Natural killer cell (primary cell): ENCODE data around the gene PTPRN2. TPM values are rescaled to one million over a fixed set of nuclear protein-coding genes. Genes with fewer than 3 reads are reported as not detected.

Experiments used
- ATAC-seq, 3 donors: fragments of 150-1000 bp in 2 of 3; fragments of 200-7000 bp in 1 of 3; cut with Tn5 transposase; 1 replicate in 1 of 3; 2 replicates in 2 of 3; pipeline ENCODE4 v1.10.0; 2021; ENCODE audit warnings: mild to moderate bottlenecking in 2 of 3, moderate library complexity in 2 of 3
- DNase-seq, 2 donors: peaks; one replicate each; pipeline versions ENCODE4 v3.0.0 to v3.0.0-alpha.2; 2013 to 2021; ENCODE audit warnings: mixed read lengths in 1 of 2
- H3K27ac ChIP-seq: one replicate; pipeline ENCODE4 v1.5.1; 2013; ENCODE audit warnings: mild to moderate bottlenecking, low read length
- H3K27me3 ChIP-seq: one replicate; pipeline ENCODE4 v1.6.1; 2013; ENCODE audit warnings: low read length; ENCODE audit not compliant: control insufficient read depth, insufficient read depth
- H3K36me3 ChIP-seq: one replicate; pipeline ENCODE4 v1.6.1; 2013; ENCODE audit warnings: low read length; ENCODE audit not compliant: control insufficient read depth, insufficient read depth
- H3K4me1 ChIP-seq: one replicate; pipeline ENCODE4 v1.6.1; 2013; ENCODE audit warnings: low read length; ENCODE audit not compliant: control insufficient read depth, insufficient read depth
- H3K4me3 ChIP-seq: one replicate; pipeline ENCODE4 v1.5.1; 2013; ENCODE audit warnings: low read length
- H3K9me3 ChIP-seq: one replicate; pipeline ENCODE4 v1.6.1; 2013; ENCODE audit warnings: low read length; ENCODE audit not compliant: control insufficient read depth, insufficient read depth
- H3K27ac Mint-ChIP-seq, 2 donors: one replicate each; pipeline ENCODE4 v1.8.0; 2022; ENCODE audit warnings: mild to moderate bottlenecking in 2 of 2, mixed read lengths in 2 of 2, moderate library complexity in 1 of 2
- H3K27me3 Mint-ChIP-seq, 2 donors: one replicate each; pipeline ENCODE4 v1.8.0; 2022; ENCODE audit warnings: low read depth in 2 of 2, mixed read lengths in 2 of 2
- H3K36me3 Mint-ChIP-seq: one replicate; pipeline ENCODE4 v1.8.0; 2022; ENCODE audit warnings: mixed read lengths
- H3K4me1 Mint-ChIP-seq, 2 donors: one replicate each; pipeline ENCODE4 v1.8.0; 2022; ENCODE audit warnings: mixed read lengths in 2 of 2
- H3K4me3 Mint-ChIP-seq: one replicate; pipeline ENCODE4 v1.8.0; 2022; ENCODE audit warnings: mild to moderate bottlenecking, moderate library complexity, mixed read lengths
- H3K9me3 Mint-ChIP-seq, 2 donors: one replicate each; pipeline ENCODE4 v1.8.0; 2022; ENCODE audit warnings: mixed read lengths in 2 of 2
- WGBS: methylation state at CpG from one replicate; pipeline ENCODE4 v1.1.7; 2013; ENCODE audit warnings: missing lambda C conversion rate; ENCODE audit not compliant: insufficient coverage; 5-methylcytosine and 5-hydroxymethylcytosine counted together
- intact Hi-C: fragments of 100-400 bp; cut with micrococcal nuclease; formaldehyde crosslinking; loops from one replicate; pipeline ENCODE4 v1.14.2; 2022
- total RNA-seq, 4 donors: library from RNA; stranded (reverse); fragments of 120-200 nt in 1 of 4; gene quantifications; one replicate each; pipeline versions ENCODE4 v1.2.3 to v1.2.4, GENCODE V29; 2013 to 2022
- TF ChIP-seq, protein P1 (sequence below): fragments of 200-600 bp; IDR thresholded peaks from one replicate; pipeline ENCODE4 v1.8.0; 2022; ENCODE audit warnings: antibody characterized with exemption

Gene PTPRN2
- total RNA-seq, 3 donors from 2014 or later (not counting 1 experiment from before 2014, with no cell fraction given): 1.3 to 2.5 (median 1.9) TPM

DNA sequence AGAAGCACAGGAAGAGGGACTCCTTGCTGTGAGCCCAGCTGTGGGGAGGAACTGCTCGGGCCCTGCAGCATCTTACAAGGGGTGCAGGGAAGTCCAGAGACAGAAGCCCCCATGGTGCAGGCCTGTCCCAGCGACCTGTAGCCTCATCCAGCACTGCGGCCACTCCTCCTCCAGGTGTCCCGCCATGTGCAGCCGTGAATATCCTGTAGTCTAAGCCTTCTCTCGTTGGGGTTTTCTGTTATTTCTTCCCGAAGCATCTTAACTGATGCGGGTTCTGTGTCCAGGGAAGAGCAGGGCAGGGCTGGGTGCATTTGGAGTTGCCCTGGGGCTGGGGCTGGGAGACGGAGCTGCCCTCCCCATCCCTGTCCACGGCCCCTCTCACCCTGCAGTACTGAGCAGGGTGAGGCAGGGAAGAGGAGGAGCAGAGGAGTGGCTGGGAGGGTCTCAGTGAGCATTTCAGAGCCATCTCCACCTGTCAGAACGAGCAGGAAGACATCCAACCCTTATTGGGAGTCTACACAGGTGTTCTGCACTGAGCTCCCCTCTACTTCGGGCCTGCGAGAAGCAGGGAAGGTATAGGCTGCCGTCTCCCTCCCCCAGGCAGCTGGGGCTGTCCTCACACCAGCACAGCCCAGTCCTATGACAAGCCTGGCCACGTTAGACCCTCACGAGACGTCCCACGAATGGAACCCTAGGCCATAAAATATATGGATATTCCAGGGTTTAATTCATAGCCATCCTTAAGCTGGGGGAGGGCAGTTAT lies 756.3 kb downstream of the PTPRN2 start:
- Mint-ChIP-seq H3K9me3 (no peaks in the 10 kb centered on the region), H3K36me3 (no peaks in the 10 kb centered on the region)
- no peak overlapping the region for H3K27ac ChIP-seq

DNA sequence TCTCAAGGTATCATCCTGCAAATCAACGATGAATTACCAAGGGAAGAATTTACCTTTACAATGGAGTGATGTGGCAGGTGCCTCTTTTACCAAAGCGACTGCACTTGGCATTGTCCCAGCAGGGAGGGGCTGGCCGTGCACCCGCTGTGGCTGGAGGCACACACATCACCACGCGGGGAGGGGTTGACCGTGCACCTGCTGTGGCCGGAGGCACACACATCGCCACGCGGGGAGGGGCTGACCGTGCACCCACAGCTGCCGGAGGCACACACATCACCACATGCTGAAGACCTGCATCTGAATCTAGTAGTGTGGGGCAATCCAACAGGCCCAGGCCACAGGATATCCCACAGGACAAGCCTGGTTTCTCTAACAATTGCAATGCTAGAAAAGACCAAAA lies 757.3 kb downstream of the PTPRN2 start:
- no peak overlapping the region for H3K27ac Mint-ChIP-seq
- no peak overlapping the region for H3K4me3 Mint-ChIP-seq
- ATAC-seq (no peak), DNase-seq (no peak)
- WGBS: 76% methylated on average over 13 of the region's 13 CpGs
- Histone ChIP-seq H3K27ac (no peak overlapping the region), H3K36me3 (no peaks in the 10 kb centered on the region), H3K4me3 (no peak overlapping the region), H3K27me3 (no peaks in the 10 kb centered on the region), H3K4me1 (no peaks in the 10 kb centered on the region), H3K9me3 (no peaks in the 10 kb centered on the region)
- no peaks in the 10 kb centered on the region for H3K4me1 Mint-ChIP-seq
- H3K9me3 Mint-ChIP-seq: no peaks in the 10 kb centered on the region
- no peaks in the 10 kb centered on the region for H3K36me3 Mint-ChIP-seq
- TF ChIP-seq, protein P1, sequence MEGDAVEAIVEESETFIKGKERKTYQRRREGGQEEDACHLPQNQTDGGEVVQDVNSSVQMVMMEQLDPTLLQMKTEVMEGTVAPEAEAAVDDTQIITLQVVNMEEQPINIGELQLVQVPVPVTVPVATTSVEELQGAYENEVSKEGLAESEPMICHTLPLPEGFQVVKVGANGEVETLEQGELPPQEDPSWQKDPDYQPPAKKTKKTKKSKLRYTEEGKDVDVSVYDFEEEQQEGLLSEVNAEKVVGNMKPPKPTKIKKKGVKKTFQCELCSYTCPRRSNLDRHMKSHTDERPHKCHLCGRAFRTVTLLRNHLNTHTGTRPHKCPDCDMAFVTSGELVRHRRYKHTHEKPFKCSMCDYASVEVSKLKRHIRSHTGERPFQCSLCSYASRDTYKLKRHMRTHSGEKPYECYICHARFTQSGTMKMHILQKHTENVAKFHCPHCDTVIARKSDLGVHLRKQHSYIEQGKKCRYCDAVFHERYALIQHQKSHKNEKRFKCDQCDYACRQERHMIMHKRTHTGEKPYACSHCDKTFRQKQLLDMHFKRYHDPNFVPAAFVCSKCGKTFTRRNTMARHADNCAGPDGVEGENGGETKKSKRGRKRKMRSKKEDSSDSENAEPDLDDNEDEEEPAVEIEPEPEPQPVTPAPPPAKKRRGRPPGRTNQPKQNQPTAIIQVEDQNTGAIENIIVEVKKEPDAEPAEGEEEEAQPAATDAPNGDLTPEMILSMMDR: no peak
- no peaks in the 10 kb centered on the region for H3K27me3 Mint-ChIP-seq
- intact Hi-C loops: no loop called here

More for the DNA sequence above, 756.3 kb downstream of the PTPRN2 start:
- intact Hi-C loops: no loop called here
- Histone ChIP-seq H3K9me3 (no peaks in the 10 kb centered on the region), H3K4me3 (no peak overlapping the region), H3K4me1 (no peaks in the 10 kb centered on the region), H3K36me3 (no peaks in the 10 kb centered on the region), H3K27me3 (no peaks in the 10 kb centered on the region)
- Mint-ChIP-seq H3K4me3 (no peak overlapping the region), H3K27ac (no peak overlapping the region), H3K27me3 (no peaks in the 10 kb centered on the region), H3K4me1 (no peaks in the 10 kb centered on the region)
- ATAC-seq (no peak), DNase-seq (no peak)
- WGBS: 83% methylated on average over 17 of the region's 18 CpGs
- TF ChIP-seq, protein P1: no peak

DNA sequence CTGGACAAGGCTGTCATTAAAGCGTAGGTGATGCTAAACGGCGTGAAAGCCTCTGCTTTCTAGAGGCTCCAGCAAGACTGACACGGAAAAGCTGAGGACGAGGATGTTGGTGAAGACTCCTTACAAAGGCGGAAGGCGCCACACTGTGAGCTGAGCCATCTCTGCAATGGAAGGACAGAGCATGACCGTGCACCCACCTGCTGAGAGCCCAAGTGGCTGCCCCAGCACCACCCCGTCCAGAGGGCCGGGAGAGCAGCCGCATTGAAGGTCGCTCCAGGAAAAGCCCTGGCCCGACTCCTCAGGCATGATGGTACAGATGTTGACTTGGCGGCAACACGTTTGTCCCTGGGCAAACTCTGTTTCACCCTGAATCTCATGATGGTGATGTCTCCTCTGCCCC lies 758.1 kb downstream of the PTPRN2 start:
- DNase-seq (no peak), ATAC-seq (no peak)
- Histone ChIP-seq H3K36me3 (no peaks in the 10 kb centered on the region), H3K4me1 (no peaks in the 10 kb centered on the region), H3K4me3 (no peak overlapping the region), H3K9me3 (no peaks in the 10 kb centered on the region), H3K27ac (no peak overlapping the region), H3K27me3 (no peaks in the 10 kb centered on the region)
- TF ChIP-seq, protein P1: no peak
- Mint-ChIP-seq H3K36me3 (no peaks in the 10 kb centered on the region), H3K4me3 (no peak overlapping the region), H3K27me3 (no peaks in the 10 kb centered on the region), H3K27ac (no peak overlapping the region), H3K9me3 (no peaks in the 10 kb centered on the region), H3K4me1 (no peaks in the 10 kb centered on the region)
- 91% methylated on average over 15 of the region's 15 CpGs for WGBS
- intact Hi-C loops: no loop called here

DNA sequence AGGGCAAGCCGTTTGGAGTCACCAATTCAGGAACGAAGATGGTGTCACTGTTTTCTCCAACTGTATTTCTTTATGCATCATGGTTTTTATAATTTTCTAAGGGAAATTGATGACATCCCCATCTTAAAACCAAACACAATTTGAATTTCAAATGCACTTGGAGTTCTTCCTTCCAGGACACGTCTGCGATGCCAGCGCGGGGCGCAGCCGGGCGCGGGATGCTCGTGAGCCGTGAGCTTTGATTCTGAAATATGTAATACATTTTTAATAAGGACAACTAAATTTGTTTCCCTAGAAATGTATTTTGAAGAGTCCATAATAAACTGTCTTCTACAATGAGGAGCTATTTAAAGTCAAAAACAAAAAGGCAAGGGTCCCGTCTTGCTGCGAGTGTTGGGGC lies 758.7 kb downstream of the PTPRN2 start:
- Histone ChIP-seq H3K27me3 (no peaks in the 10 kb centered on the region), H3K36me3 (no peaks in the 10 kb centered on the region), H3K4me3 (no peak overlapping the region), H3K27ac (no peak overlapping the region), H3K4me1 (no peaks in the 10 kb centered on the region), H3K9me3 (no peaks in the 10 kb centered on the region)
- 86% methylated on average over 4 of the region's 14 CpGs for WGBS
- ATAC-seq (no peak), DNase-seq (no peak)
- no peaks in the 10 kb centered on the region for H3K36me3 Mint-ChIP-seq
- H3K4me3 Mint-ChIP-seq: no peak overlapping the region
- H3K27ac Mint-ChIP-seq: no peak overlapping the region
- no peaks in the 10 kb centered on the region for H3K4me1 Mint-ChIP-seq
- intact Hi-C loops: no loop called here
- H3K27me3 Mint-ChIP-seq: no peaks in the 10 kb centered on the region
- H3K9me3 Mint-ChIP-seq: no peaks in the 10 kb centered on the region
- TF ChIP-seq, protein P1: no peak
